Measurements from ENCODE around the gene DHX57. TPM values are rescaled to one million over a fixed set of nuclear protein-coding genes. Genes with fewer than 3 reads are reported as not detected.
"Not testable (repeated sequence)": the region's sequence is repeated elsewhere in the genome, so short reads cannot be mapped to it uniquely, and the experiment has no call there.

The DHX57 gene
- total RNA-seq, 4 donors from 2014 or later, result 12.0 to 23.3 (median 16.4) TPM

GRCh38 chr2:38828460-38828859 is 47.3 kb downstream of the DHX57 start:
- no peak for DNase-seq (ENCODE audit: low spot score in 2 of 2)
- 80% methylated on average over 4 of the region's 4 CpGs for WGBS
- Histone ChIP-seq H3K9me3 (no peaks in the 10 kb centered on the region), H3K27ac (no peak overlapping the region), H3K36me3 (peaks cover 45% of the 10 kb centered on the region), H3K27me3 (no peaks in the 10 kb centered on the region), H3K4me1 (no peaks in the 10 kb centered on the region), H3K4me3 (no peak overlapping the region)
- TF ChIP-seq EP300 (IDR thresholded peaks at IDR 0.05) (no peak), POLR2A (IDR thresholded peaks at IDR 0.05) (no peak), POLR2AphosphoS5 (IDR thresholded peaks at IDR 0.05) (no peak)
- TF ChIP-seq, protein P1, sequence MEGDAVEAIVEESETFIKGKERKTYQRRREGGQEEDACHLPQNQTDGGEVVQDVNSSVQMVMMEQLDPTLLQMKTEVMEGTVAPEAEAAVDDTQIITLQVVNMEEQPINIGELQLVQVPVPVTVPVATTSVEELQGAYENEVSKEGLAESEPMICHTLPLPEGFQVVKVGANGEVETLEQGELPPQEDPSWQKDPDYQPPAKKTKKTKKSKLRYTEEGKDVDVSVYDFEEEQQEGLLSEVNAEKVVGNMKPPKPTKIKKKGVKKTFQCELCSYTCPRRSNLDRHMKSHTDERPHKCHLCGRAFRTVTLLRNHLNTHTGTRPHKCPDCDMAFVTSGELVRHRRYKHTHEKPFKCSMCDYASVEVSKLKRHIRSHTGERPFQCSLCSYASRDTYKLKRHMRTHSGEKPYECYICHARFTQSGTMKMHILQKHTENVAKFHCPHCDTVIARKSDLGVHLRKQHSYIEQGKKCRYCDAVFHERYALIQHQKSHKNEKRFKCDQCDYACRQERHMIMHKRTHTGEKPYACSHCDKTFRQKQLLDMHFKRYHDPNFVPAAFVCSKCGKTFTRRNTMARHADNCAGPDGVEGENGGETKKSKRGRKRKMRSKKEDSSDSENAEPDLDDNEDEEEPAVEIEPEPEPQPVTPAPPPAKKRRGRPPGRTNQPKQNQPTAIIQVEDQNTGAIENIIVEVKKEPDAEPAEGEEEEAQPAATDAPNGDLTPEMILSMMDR (IDR thresholded peaks at IDR 0.05), result no peak

DNA sequence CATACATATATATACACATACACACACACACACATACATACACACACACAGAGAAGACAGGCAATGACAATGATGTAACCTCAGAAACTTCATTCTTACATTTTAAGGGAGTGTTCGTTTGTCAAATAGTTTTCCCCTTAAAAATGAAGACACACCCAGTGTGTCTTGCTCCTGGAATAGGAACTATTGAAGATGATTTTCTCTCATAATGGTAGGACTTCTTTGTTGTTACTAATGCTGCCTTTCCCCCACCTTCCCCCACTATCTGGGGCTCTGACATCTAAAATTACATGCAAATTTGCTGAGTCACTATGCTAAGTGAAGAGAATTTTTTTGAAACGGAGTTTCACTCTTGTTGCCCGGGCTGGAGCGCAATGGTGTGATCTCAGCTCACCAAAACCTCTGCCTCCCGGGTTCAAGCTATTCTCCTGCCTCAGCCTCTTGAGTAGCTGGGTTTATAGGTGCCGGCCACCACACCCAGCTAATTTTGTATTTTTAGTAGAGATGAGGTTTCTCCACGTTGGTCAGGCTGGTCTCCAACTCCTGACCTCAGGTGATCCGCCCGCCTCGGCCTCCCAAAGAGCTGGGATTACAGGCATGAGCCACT is 48.1 kb downstream of the DHX57 start:
- not testable (repeated sequence) for H3K27ac ChIP-seq; H3K9me3 ChIP-seq; DNase-seq (ENCODE audit: low spot score in 2 of 2); H3K27me3 ChIP-seq; H3K4me3 ChIP-seq; H3K4me1 ChIP-seq
- H3K36me3 ChIP-seq, result peaks cover 47% of the 10 kb centered on the region
- 72% methylated on average over 10 of the region's 10 CpGs for WGBS

DNA sequence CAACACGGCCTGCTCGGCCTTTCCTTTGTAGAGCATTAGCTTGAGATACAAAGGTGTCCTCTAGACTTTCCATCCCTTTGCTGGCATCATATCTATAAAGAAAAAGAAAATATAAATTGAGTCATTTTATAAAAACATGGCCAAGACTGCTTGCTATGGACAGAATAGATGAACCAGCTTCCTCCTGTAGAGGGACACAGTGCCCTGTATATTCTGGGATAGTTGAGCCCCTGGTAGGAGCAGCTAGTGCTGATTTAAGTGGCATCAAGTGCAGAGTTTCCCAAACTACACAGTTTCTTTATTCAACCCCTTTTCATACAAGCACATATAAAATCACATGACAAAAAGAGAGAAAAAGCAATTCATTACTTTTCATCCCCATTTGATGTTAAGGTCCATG is 49.8 kb downstream of the DHX57 start:
- Histone ChIP-seq H3K4me3 (no peak overlapping the region), H3K27me3 (no peaks in the 10 kb centered on the region), H3K27ac (no peak overlapping the region), H3K9me3 (no peaks in the 10 kb centered on the region), H3K36me3 (peaks cover 57% of the 10 kb centered on the region), H3K4me1 (no peaks in the 10 kb centered on the region)
- 96% methylated on average over 2 of the region's 2 CpGs for WGBS
- TF ChIP-seq POLR2AphosphoS5 (IDR thresholded peaks at IDR 0.05), result no peak
- no peak for TF ChIP-seq POLR2A (IDR thresholded peaks at IDR 0.05)
- no peak for TF ChIP-seq EP300 (IDR thresholded peaks at IDR 0.05)
- TF ChIP-seq, protein P1 (IDR thresholded peaks at IDR 0.05), result no peak
- DNase-seq (ENCODE audit: low spot score in 2 of 2), result no peak

DNA sequence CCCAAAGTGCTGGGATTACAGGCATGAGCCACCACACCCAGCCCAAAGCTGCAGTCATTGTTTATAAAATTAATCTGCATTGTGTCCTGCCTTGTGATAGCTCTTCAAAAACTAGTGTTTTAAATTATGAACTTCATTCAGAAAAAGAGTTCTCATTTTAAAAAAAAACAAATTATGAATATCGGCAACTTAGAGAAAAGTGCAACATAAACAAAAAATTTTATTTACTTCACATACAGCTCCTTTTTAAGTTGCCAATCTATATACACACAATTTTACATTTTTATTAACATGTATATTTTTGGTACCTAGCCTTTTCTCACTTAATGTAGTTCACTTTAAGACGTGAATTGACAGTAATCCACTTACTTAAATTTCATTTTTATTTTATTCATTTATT is 50.8 kb downstream of the DHX57 start:
- Histone ChIP-seq H3K27me3 (no peaks in the 10 kb centered on the region), H3K36me3 (peaks cover 49% of the 10 kb centered on the region), H3K4me1 (no peaks in the 10 kb centered on the region), H3K27ac (no peak overlapping the region), H3K9me3 (no peaks in the 10 kb centered on the region), H3K4me3 (no peak overlapping the region)
- no peak for DNase-seq (ENCODE audit: low spot score in 2 of 2)
- no peak for TF ChIP-seq POLR2A (IDR thresholded peaks at IDR 0.05)
- TF ChIP-seq, protein P1 (IDR thresholded peaks at IDR 0.05), result no peak
- no peak for TF ChIP-seq POLR2AphosphoS5 (IDR thresholded peaks at IDR 0.05)
- TF ChIP-seq EP300 (IDR thresholded peaks at IDR 0.05), result no peak
- WGBS, result 96% methylated on average over 2 of the region's 2 CpGs

DNA sequence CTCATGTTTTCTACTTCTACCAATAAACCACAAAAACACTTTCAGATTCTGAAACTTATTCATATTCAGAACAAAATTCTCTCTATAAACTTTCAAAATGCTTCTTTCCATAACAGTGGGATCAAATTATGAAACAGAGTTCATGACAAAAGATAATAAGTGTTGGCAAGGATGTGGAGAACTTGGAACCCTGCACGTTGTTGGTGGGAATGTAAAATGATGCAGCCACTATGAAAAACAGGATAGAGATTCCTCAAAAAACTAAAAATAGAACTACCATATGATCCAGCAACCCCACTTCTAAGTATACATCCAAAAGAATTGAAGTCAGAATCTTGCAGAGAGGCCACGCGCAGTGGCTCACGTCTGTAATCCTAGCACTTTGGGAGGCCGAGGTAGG is 52.3 kb downstream of the DHX57 start:
- H3K27ac ChIP-seq, result no peak overlapping the region
- H3K9me3 ChIP-seq, result no peaks in the 10 kb centered on the region
- TF ChIP-seq EP300 (IDR thresholded peaks at IDR 0.05) (no peak), POLR2AphosphoS5 (IDR thresholded peaks at IDR 0.05) (no peak), POLR2A (IDR thresholded peaks at IDR 0.05) (no peak)
- TF ChIP-seq, protein P1 (IDR thresholded peaks at IDR 0.05), result no peak
- H3K4me3 ChIP-seq, result no peak overlapping the region
- WGBS, result 84% methylated on average over 5 of the region's 5 CpGs
- peaks cover 60% of the 10 kb centered on the region for H3K36me3 ChIP-seq
- no peaks in the 10 kb centered on the region for H3K27me3 ChIP-seq
- no peaks in the 10 kb centered on the region for H3K4me1 ChIP-seq
- DNase-seq (ENCODE audit: low spot score in 2 of 2), result no peak

GRCh38 chr2:38818565-38818964 is 57.2 kb downstream of the DHX57 start:
- H3K27me3 ChIP-seq, result no peaks in the 10 kb centered on the region
- TF ChIP-seq POLR2AphosphoS5 (IDR thresholded peaks at IDR 0.05), result no peak
- TF ChIP-seq POLR2A (IDR thresholded peaks at IDR 0.05), result no peak
- TF ChIP-seq EP300 (IDR thresholded peaks at IDR 0.05), result no peak
- TF ChIP-seq, protein P1 (IDR thresholded peaks at IDR 0.05), result no peak
- H3K9me3 ChIP-seq, result no peaks in the 10 kb centered on the region
- no peak overlapping the region for H3K4me3 ChIP-seq
- DNase-seq (ENCODE audit: low spot score in 2 of 2), result no peak
- no peak overlapping the region for H3K27ac ChIP-seq
- WGBS, result 79% methylated on average over 6 of the region's 6 CpGs
- H3K36me3 ChIP-seq, result peaks cover 74% of the 10 kb centered on the region
- H3K4me1 ChIP-seq, result no peaks in the 10 kb centered on the region
